GM23338 (cell line): Measurements from ENCODE around the gene TMUB1. TPM values are rescaled to one million over a fixed set of nuclear protein-coding genes. Genes with fewer than 3 reads are reported as not detected.

Experiments used
- ATAC-seq: fragments of 200-7000 bp; cut with Tn5 transposase; 3 replicates; pipeline ENCODE4 v1.9.1; 2020
- DNase-seq: peaks from one replicate; pipeline ENCODE4 v3.0.0-alpha.2; 2015; ENCODE audit warnings: low spot score
- H2AFZ ChIP-seq: fragments of 200-600 bp; sonication (generic); 2 replicates; pipeline ENCODE4 v1.8.0; 2016; ENCODE audit warnings: antibody characterized with exemption, mild to moderate bottlenecking, moderate library complexity
- H3F3A ChIP-seq: fragments of 200-600 bp; sonication (generic); replicated peaks from 2 replicates; pipeline ENCODE4 v1.8.0; 2017; ENCODE audit warnings: antibody characterized with exemption, mixed run types, low read depth
- H3K27ac ChIP-seq: fragments of 200-600 bp; sonication (generic); 2 replicates; pipeline ENCODE4 v1.6.1; 2016; ENCODE audit warnings: low read depth
- H3K27me3 ChIP-seq: fragments of 200-600 bp; sonication (generic); 2 replicates; pipeline ENCODE4 v1.8.0; 2016; ENCODE audit warnings: mild to moderate bottlenecking, mixed run types, moderate library complexity; ENCODE audit not compliant: insufficient read depth
- H3K36me3 ChIP-seq: fragments of 200-600 bp; sonication (generic); 2 replicates; pipeline ENCODE4 v1.8.0; 2016; ENCODE audit warnings: mild to moderate bottlenecking; ENCODE audit not compliant: insufficient read depth
- H3K4me1 ChIP-seq: fragments of 200-600 bp; sonication (generic); 2 replicates; pipeline ENCODE4 v1.8.0; 2016; ENCODE audit warnings: mild to moderate bottlenecking, moderate library complexity; ENCODE audit not compliant: insufficient read depth
- H3K4me2 ChIP-seq: fragments of 200-600 bp; sonication (generic); 2 replicates; pipeline ENCODE4 v1.7.1; 2017; ENCODE audit warnings: mixed run types
- H3K4me3 ChIP-seq: fragments of 200-600 bp; sonication (generic); 2 replicates; pipeline ENCODE4 v1.6.1; 2016; ENCODE audit warnings: mixed run types
- H3K79me2 ChIP-seq: fragments of 200-600 bp; sonication (generic); replicated peaks from 2 replicates; pipeline ENCODE4 v1.8.0; 2017; ENCODE audit warnings: mild to moderate bottlenecking; ENCODE audit not compliant: insufficient read depth
- H3K9me2 ChIP-seq: fragments of 200-600 bp; sonication (generic); 2 replicates; pipeline ENCODE4 v1.8.0; 2017; ENCODE audit not compliant: insufficient read depth
- H4K20me1 ChIP-seq: fragments of 200-600 bp; sonication (generic); replicated peaks from 2 replicates; pipeline ENCODE4 v1.8.0; 2017; ENCODE audit warnings: mild to moderate bottlenecking; ENCODE audit not compliant: insufficient read depth
- H3K27ac Mint-ChIP-seq: 2 replicates; pipeline ENCODE4 v1.8.0; 2020; ENCODE audit warnings: inconsistent platforms, mild to moderate bottlenecking, moderate library complexity, mixed read lengths
- H3K27me3 Mint-ChIP-seq: 3 replicates; pipeline ENCODE4 v1.8.0; 2022; ENCODE audit warnings: low read depth, mild to moderate bottlenecking, moderate library complexity, mixed read lengths, inconsistent platforms; ENCODE audit not compliant: insufficient read depth, poor library complexity
- H3K36me3 Mint-ChIP-seq: 3 replicates; pipeline ENCODE4 v1.8.0; 2021; ENCODE audit warnings: low read depth, mild to moderate bottlenecking, inconsistent platforms, moderate library complexity, mixed read lengths
- H3K4me1 Mint-ChIP-seq: 3 replicates; pipeline ENCODE4 v1.8.0; 2020; ENCODE audit warnings: mild to moderate bottlenecking, inconsistent platforms, mixed read lengths
- H3K4me3 Mint-ChIP-seq: 3 replicates; pipeline ENCODE4 v1.8.0; 2021; ENCODE audit warnings: moderate library complexity, mild to moderate bottlenecking, inconsistent platforms, mixed read lengths
- H3K9me3 Mint-ChIP-seq: 3 replicates; pipeline ENCODE4 v1.8.0; 2020; ENCODE audit warnings: moderate library complexity, mild to moderate bottlenecking, inconsistent platforms, mixed read lengths
- CREB1 ChIP-seq: fragments of 250-450 bp; sonication (Bioruptor Pico); IDR thresholded peaks from 2 replicates; pipeline ENCODE4 v1.5.0; 2020; ENCODE audit warnings: low read depth, mild to moderate bottlenecking, moderate library complexity
- EZH2 ChIP-seq: fragments of 200-600 bp; sonication (generic); IDR thresholded peaks from one replicate; pipeline ENCODE4 v1.8.0; 2017; ENCODE audit warnings: antibody characterized with exemption, mild to moderate bottlenecking, low read depth; ENCODE audit not compliant: unreplicated experiment
- EZH2phosphoT487 ChIP-seq: fragments of 200-600 bp; sonication (generic); IDR thresholded peaks from one replicate; pipeline ENCODE4 v1.8.1; 2018; ENCODE audit warnings: antibody characterized with exemption; ENCODE audit not compliant: unreplicated experiment
- JUNB ChIP-seq: IDR thresholded peaks from one replicate; pipeline ENCODE4 v1.6.1; 2016; ENCODE audit warnings: antibody characterized with exemption; ENCODE audit not compliant: unreplicated experiment
- NANOG ChIP-seq: IDR thresholded peaks from 2 replicates; pipeline ENCODE4 v1.6.1; 2016; ENCODE audit warnings: antibody characterized with exemption, borderline replicate concordance
- POLR2AphosphoS5 ChIP-seq: IDR thresholded peaks from 2 replicates; pipeline ENCODE4 v1.6.1; 2016; ENCODE audit warnings: antibody characterized with exemption, low read depth
- STAT1 ChIP-seq: IDR thresholded peaks from one replicate; pipeline ENCODE4 v1.6.1; 2016; ENCODE audit warnings: antibody characterized with exemption; ENCODE audit not compliant: unreplicated experiment
- ZNF114 ChIP-seq: fragments of 250-450 bp; sonication (Bioruptor Pico); IDR thresholded peaks from 2 replicates; pipeline ENCODE4 v1.5.0; 2020; ENCODE audit warnings: mild to moderate bottlenecking, moderate library complexity
- ZNF331 ChIP-seq: fragments of 250-450 bp; sonication (Bioruptor Pico); IDR thresholded peaks from 2 replicates; pipeline ENCODE4 v1.5.0; 2020; ENCODE audit warnings: low read depth, mild to moderate bottlenecking, moderate library complexity
- polyA plus RNA-seq: library from polyadenylated mRNA; unstranded; fragments of >200 nt; fragmentation: Nextera tagmentation; extraction: Ambion mirVana; gene quantifications from 2 replicates; pipeline ENCODE4 v1.2.1, GENCODE V29; 2016
- total RNA-seq: library from RNA; depleted of rRNA; stranded (reverse); fragments of >200 nt; shearing (Covaris generic); gene quantifications from 2 replicates; pipeline ENCODE4 v1.2.3, GENCODE V29; 2014
- TF ChIP-seq, protein P1 (sequence below): IDR thresholded peaks from one replicate; pipeline ENCODE4 v1.6.1; 2018; ENCODE audit warnings: antibody characterized with exemption; ENCODE audit not compliant: unreplicated experiment
- TF ChIP-seq, protein P2 (sequence below), 2 experiments: fragments of 200-600 bp in 1 of 2; sonication (generic) in 1 of 2; conservative IDR thresholded peaks; 2 replicates each; pipeline versions ENCODE4 v1.5.1 to v1.6.1; 2016 to 2017; ENCODE audit warnings: antibody characterized with exemption in 2 of 2, low read depth in 2 of 2, mild to moderate bottlenecking in 2 of 2, moderate library complexity in 1 of 2
- TF ChIP-seq, protein P3 (sequence below): IDR thresholded peaks from 2 replicates; pipeline ENCODE4 v1.6.1; 2016; ENCODE audit warnings: antibody characterized with exemption
- TF ChIP-seq, protein P4 (sequence below): fragments of 250-450 bp; sonication (Bioruptor Pico); IDR thresholded peaks from 2 replicates; pipeline ENCODE4 v1.5.0; 2020; ENCODE audit warnings: mild to moderate bottlenecking, moderate library complexity

The TMUB1 gene
- total and polyA plus RNA-seq, 2 experiments from 2014 or later, result 47.6 to 61.1 TPM

DNA sequence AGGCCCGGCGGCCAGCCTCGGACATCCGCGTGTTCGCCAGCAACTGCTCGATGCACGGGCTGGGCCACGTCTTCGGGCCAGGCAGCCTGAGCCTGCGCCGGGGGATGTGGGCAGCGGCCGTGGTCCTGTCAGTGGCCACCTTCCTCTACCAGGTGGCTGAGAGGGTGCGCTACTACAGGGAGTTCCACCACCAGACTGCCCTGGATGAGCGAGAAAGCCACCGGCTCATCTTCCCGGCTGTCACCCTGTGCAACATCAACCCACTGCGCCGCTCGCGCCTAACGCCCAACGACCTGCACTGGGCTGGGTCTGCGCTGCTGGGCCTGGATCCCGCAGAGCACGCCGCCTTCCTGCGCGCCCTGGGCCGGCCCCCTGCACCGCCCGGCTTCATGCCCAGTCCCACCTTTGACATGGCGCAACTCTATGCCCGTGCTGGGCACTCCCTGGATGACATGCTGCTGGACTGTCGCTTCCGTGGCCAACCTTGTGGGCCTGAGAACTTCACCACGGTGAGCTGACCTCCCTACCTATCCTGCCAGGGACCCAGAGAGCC lies 34.3 kb downstream of the TMUB1 start:
- no peak overlapping the region for H3K4me2 ChIP-seq
- no peaks in the 10 kb centered on the region for H3F3A ChIP-seq
- no peak for ATAC-seq
- DNase-seq, result no peak
- H3K9me3 Mint-ChIP-seq, result no peaks in the 10 kb centered on the region
- TF ChIP-seq ZNF114 (CRISPR knock-in tag) (no peak), JUNB (no peak), STAT1 (no peak), NANOG (no peak), CREB1 (CRISPR knock-in tag) (no peak), EZH2 (no peak), ZNF331 (CRISPR knock-in tag) (no peak), POLR2AphosphoS5 (no peak), EZH2phosphoT487 (no peak)
- TF ChIP-seq, protein P1, sequence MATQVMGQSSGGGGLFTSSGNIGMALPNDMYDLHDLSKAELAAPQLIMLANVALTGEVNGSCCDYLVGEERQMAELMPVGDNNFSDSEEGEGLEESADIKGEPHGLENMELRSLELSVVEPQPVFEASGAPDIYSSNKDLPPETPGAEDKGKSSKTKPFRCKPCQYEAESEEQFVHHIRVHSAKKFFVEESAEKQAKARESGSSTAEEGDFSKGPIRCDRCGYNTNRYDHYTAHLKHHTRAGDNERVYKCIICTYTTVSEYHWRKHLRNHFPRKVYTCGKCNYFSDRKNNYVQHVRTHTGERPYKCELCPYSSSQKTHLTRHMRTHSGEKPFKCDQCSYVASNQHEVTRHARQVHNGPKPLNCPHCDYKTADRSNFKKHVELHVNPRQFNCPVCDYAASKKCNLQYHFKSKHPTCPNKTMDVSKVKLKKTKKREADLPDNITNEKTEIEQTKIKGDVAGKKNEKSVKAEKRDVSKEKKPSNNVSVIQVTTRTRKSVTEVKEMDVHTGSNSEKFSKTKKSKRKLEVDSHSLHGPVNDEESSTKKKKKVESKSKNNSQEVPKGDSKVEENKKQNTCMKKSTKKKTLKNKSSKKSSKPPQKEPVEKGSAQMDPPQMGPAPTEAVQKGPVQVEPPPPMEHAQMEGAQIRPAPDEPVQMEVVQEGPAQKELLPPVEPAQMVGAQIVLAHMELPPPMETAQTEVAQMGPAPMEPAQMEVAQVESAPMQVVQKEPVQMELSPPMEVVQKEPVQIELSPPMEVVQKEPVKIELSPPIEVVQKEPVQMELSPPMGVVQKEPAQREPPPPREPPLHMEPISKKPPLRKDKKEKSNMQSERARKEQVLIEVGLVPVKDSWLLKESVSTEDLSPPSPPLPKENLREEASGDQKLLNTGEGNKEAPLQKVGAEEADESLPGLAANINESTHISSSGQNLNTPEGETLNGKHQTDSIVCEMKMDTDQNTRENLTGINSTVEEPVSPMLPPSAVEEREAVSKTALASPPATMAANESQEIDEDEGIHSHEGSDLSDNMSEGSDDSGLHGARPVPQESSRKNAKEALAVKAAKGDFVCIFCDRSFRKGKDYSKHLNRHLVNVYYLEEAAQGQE, result no peak
- TF ChIP-seq, protein P2, sequence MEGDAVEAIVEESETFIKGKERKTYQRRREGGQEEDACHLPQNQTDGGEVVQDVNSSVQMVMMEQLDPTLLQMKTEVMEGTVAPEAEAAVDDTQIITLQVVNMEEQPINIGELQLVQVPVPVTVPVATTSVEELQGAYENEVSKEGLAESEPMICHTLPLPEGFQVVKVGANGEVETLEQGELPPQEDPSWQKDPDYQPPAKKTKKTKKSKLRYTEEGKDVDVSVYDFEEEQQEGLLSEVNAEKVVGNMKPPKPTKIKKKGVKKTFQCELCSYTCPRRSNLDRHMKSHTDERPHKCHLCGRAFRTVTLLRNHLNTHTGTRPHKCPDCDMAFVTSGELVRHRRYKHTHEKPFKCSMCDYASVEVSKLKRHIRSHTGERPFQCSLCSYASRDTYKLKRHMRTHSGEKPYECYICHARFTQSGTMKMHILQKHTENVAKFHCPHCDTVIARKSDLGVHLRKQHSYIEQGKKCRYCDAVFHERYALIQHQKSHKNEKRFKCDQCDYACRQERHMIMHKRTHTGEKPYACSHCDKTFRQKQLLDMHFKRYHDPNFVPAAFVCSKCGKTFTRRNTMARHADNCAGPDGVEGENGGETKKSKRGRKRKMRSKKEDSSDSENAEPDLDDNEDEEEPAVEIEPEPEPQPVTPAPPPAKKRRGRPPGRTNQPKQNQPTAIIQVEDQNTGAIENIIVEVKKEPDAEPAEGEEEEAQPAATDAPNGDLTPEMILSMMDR (conservative IDR thresholded peaks at IDR 0.05; ENCODE audit: low read depth in 2 of 2), result no peak
- TF ChIP-seq, protein P3, sequence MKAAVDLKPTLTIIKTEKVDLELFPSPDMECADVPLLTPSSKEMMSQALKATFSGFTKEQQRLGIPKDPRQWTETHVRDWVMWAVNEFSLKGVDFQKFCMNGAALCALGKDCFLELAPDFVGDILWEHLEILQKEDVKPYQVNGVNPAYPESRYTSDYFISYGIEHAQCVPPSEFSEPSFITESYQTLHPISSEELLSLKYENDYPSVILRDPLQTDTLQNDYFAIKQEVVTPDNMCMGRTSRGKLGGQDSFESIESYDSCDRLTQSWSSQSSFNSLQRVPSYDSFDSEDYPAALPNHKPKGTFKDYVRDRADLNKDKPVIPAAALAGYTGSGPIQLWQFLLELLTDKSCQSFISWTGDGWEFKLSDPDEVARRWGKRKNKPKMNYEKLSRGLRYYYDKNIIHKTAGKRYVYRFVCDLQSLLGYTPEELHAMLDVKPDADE, result no peak
- TF ChIP-seq, protein P4, sequence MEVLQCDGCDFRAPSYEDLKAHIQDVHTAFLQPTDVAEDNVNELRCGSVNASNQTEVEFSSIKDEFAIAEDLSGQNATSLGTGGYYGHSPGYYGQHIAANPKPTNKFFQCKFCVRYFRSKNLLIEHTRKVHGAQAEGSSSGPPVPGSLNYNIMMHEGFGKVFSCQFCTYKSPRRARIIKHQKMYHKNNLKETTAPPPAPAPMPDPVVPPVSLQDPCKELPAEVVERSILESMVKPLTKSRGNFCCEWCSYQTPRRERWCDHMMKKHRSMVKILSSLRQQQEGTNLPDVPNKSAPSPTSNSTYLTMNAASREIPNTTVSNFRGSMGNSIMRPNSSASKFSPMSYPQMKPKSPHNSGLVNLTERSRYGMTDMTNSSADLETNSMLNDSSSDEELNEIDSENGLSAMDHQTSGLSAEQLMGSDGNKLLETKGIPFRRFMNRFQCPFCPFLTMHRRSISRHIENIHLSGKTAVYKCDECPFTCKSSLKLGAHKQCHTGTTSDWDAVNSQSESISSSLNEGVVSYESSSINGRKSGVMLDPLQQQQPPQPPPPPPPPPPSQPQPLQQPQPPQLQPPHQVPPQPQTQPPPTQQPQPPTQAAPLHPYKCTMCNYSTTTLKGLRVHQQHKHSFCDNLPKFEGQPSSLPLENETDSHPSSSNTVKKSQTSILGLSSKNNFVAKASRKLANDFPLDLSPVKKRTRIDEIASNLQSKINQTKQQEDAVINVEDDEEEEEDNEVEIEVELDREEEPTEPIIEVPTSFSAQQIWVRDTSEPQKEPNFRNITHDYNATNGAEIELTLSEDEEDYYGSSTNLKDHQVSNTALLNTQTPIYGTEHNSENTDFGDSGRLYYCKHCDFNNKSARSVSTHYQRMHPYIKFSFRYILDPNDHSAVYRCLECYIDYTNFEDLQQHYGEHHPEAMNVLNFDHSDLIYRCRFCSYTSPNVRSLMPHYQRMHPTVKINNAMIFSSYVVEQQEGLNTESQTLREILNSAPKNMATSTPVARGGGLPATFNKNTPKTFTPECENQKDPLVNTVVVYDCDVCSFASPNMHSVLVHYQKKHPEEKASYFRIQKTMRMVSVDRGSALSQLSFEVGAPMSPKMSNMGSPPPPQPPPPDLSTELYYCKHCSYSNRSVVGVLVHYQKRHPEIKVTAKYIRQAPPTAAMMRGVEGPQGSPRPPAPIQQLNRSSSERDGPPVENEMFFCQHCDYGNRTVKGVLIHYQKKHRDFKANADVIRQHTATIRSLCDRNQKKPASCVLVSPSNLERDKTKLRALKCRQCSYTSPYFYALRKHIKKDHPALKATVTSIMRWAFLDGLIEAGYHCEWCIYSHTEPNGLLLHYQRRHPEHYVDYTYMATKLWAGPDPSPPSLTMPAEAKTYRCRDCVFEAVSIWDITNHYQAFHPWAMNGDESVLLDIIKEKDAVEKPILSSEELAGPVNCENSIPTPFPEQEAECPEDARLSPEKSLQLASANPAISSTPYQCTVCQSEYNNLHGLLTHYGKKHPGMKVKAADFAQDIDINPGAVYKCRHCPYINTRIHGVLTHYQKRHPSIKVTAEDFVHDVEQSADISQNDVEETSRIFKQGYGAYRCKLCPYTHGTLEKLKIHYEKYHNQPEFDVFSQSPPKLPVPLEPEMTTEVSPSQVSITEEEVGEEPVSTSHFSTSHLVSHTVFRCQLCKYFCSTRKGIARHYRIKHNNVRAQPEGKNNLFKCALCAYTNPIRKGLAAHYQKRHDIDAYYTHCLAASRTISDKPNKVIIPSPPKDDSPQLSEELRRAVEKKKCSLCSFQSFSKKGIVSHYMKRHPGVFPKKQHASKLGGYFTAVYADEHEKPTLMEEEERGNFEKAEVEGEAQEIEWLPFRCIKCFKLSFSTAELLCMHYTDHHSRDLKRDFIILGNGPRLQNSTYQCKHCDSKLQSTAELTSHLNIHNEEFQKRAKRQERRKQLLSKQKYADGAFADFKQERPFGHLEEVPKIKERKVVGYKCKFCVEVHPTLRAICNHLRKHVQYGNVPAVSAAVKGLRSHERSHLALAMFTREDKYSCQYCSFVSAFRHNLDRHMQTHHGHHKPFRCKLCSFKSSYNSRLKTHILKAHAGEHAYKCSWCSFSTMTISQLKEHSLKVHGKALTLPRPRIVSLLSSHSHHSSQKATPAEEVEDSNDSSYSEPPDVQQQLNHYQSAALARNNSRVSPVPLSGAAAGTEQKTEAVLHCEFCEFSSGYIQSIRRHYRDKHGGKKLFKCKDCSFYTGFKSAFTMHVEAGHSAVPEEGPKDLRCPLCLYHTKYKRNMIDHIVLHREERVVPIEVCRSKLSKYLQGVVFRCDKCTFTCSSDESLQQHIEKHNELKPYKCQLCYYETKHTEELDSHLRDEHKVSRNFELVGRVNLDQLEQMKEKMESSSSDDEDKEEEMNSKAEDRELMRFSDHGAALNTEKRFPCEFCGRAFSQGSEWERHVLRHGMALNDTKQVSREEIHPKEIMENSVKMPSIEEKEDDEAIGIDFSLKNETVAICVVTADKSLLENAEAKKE (CRISPR knock-in tag), result no peak
- H3K27me3 Mint-ChIP-seq, result peaks cover 26% of the 10 kb centered on the region
- H3K79me2 ChIP-seq, result no peaks in the 10 kb centered on the region
- H3K27ac Mint-ChIP-seq, result no peak overlapping the region
- H3K36me3 ChIP-seq, result no peaks in the 10 kb centered on the region
- H3K4me3 Mint-ChIP-seq, result no peak overlapping the region
- peaks cover 22% of the 10 kb centered on the region for H3K27me3 ChIP-seq
- H3K4me3 ChIP-seq, result no peak overlapping the region
- no peaks in the 10 kb centered on the region for H3K9me2 ChIP-seq
- H4K20me1 ChIP-seq, result no peaks in the 10 kb centered on the region
- no peaks in the 10 kb centered on the region for H3K36me3 Mint-ChIP-seq
- H3K27ac ChIP-seq, result no peak overlapping the region
- no peak overlapping the region for H2AFZ ChIP-seq
- peaks cover 9% of the 10 kb centered on the region for H3K4me1 Mint-ChIP-seq
- no peaks in the 10 kb centered on the region for H3K4me1 ChIP-seq
